Esophagus muscularis mucosa (tissue), 4 donors: ENCODE results near the gene PKMYT1.

Source experiments
- EP300 ChIP-seq: sonication (generic); formaldehyde crosslinking; IDR thresholded peaks from one replicate; pipeline ENCODE4 v1.6.1; 2017; ENCODE audit warnings: antibody characterized with exemption
- POLR2A ChIP-seq: fragments of 450-650 bp; IDR thresholded peaks from one replicate; pipeline ENCODE4 v1.6.1; 2017; ENCODE audit warnings: antibody characterized with exemption, moderate library complexity, mild to moderate bottlenecking, low read depth
- POLR2AphosphoS5 ChIP-seq, 2 donors: sonication (generic); formaldehyde crosslinking; IDR thresholded peaks; one replicate each; pipeline ENCODE4 v1.6.1; 2017; ENCODE audit warnings: antibody characterized with exemption in 2 of 2
- TF ChIP-seq, protein P1 (sequence below), 3 experiments: fragments of 200-600 bp in 2 of 3; fragments of 450-650 bp in 1 of 3; sonication (generic) in 2 of 3; IDR thresholded peaks; one replicate each; pipeline ENCODE4 v1.5.1; 2017 to 2019; ENCODE audit warnings: antibody characterized with exemption in 3 of 3, mild to moderate bottlenecking in 2 of 3, moderate library complexity in 1 of 3

DNA sequence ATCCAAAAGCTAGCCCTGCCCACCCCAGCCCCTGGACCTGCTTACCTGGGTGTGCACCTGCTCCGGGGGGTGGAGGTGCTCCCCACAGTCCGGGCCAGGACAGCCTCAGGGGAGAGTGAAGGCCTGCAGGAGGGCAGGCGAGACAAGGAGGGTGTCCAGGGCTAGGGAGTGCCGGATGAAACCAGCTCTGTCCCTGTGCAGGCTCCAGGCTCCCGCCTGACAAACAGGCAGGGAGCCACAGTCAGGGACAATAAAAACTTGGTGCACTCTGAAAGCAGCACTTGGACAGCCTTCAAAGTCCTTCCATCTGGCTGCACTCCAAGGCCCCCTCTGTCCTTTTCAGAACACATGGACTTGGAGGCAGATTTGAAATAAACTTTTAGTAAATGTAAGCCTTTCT, 7.2 kb downstream of the PKMYT1 start:
- TF ChIP-seq, protein P1, sequence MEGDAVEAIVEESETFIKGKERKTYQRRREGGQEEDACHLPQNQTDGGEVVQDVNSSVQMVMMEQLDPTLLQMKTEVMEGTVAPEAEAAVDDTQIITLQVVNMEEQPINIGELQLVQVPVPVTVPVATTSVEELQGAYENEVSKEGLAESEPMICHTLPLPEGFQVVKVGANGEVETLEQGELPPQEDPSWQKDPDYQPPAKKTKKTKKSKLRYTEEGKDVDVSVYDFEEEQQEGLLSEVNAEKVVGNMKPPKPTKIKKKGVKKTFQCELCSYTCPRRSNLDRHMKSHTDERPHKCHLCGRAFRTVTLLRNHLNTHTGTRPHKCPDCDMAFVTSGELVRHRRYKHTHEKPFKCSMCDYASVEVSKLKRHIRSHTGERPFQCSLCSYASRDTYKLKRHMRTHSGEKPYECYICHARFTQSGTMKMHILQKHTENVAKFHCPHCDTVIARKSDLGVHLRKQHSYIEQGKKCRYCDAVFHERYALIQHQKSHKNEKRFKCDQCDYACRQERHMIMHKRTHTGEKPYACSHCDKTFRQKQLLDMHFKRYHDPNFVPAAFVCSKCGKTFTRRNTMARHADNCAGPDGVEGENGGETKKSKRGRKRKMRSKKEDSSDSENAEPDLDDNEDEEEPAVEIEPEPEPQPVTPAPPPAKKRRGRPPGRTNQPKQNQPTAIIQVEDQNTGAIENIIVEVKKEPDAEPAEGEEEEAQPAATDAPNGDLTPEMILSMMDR (IDR thresholded peaks at IDR 0.05): no peak
- no peak for TF ChIP-seq POLR2A
- TF ChIP-seq EP300: no peak
- no peak for TF ChIP-seq POLR2AphosphoS5 (IDR thresholded peaks at IDR 0.05)
